H1 (cell line): Measurements from ENCODE around the gene ZBTB25. TPM values are rescaled to one million over a fixed set of nuclear protein-coding genes. Genes with fewer than 3 reads are reported as not detected.

Experiments
- BACH1 ChIP-seq: IDR thresholded peaks from 2 replicates; pipeline ENCODE4 v1.6.1; 2012; ENCODE audit warnings: low read length, improper control_type of control experiment
- CHD2 ChIP-seq: IDR thresholded peaks from 2 replicates; pipeline ENCODE4 v1.6.1; 2012; ENCODE audit warnings: low read length, improper control_type of control experiment
- E2F6 ChIP-seq: IDR thresholded peaks from 2 replicates; pipeline ENCODE4 v1.6.1; 2012; ENCODE audit warnings: inconsistent platforms
- EZH2 ChIP-seq: fragments of 200-600 bp; sonication (generic); IDR thresholded peaks from 2 replicates; pipeline ENCODE4 v1.7.1; 2012; ENCODE audit warnings: low read depth, mild to moderate bottlenecking, moderate library complexity, low read length, inconsistent platforms; ENCODE audit not compliant: severe bottlenecking
- GTF2F1 ChIP-seq: IDR thresholded peaks from 2 replicates; pipeline ENCODE4 v1.6.1; 2012; ENCODE audit warnings: low read depth, low read length, improper control_type of control experiment, borderline replicate concordance
- MAFK ChIP-seq: IDR thresholded peaks from 2 replicates; pipeline ENCODE4 v1.6.1; 2012; ENCODE audit warnings: low read depth, mild to moderate bottlenecking, improper control_type of control experiment, low read length
- polyA plus RNA-seq, 7 experiments: library from polyadenylated mRNA; depleted of rRNA in 3 of 7; stranded (reverse) in 5 of 7; unstranded in 2 of 7; fragments of >200 nt in 5 of 7; fragments of 200-250 nt in 2 of 7; gene quantifications; 1 replicate in 5 of 7; 2 replicates in 1 of 7; 4 replicates in 1 of 7; pipeline versions ENCODE4 v1.2.1 to v1.2.3, GENCODE V29; 2011 to 2013; ENCODE audit warnings: missing spikeins in 2 of 7, mixed read lengths in 2 of 7
- total RNA-seq: library from RNA; stranded (reverse); fragmentation: NEBNext Ultra II Directional; extraction: Animal tissue kit (Norgen Biotek cat#: 25700); gene quantifications from 2 replicates; pipeline ENCODE4 v1.2.1, GENCODE V29; 2021

Gene ZBTB25
- total and polyA plus RNA-seq, 2 of the 8 experiments (the other 6 are each of a cell fraction or from before 2014, with no cell fraction given) = 5.4 to 11.4 TPM

- TF ChIP-seq EZH2 (no peak), BACH1 (no peak), CHD2 (no peak), MAFK (no peak), GTF2F1 (no peak), E2F6 (no peak)
Observed at GRCh38 chr14:64463873-64464272, 39.8 kb downstream of the ZBTB25 start (continued).
